Colon (tissue), 2 donors: ENCODE results near the gene UNK.
"Not testable (repeated sequence)": the region's sequence is repeated elsewhere in the genome, so short reads cannot be mapped to it uniquely, and the experiment has no call there.

Experiments
- FAIRE-seq: peaks from 2 replicates; lab custom pipeline; 2012; peaks lifted over from hg19 to GRCh38; lab: Jason Lieb, UNC
- donor health status: control.
- donor health status: control.

Gene UNK

GRCh38 chr17:75754378-75755204, 30.0 kb upstream of the UNK start:
- no peak for FAIRE-seq

GRCh38 chr17:75755205-75755901, 29.3 kb upstream of the UNK start:
- no peak for FAIRE-seq

GRCh38 chr17:75755990-75756389, 28.6 kb upstream of the UNK start:
- no peak for FAIRE-seq

DNA sequence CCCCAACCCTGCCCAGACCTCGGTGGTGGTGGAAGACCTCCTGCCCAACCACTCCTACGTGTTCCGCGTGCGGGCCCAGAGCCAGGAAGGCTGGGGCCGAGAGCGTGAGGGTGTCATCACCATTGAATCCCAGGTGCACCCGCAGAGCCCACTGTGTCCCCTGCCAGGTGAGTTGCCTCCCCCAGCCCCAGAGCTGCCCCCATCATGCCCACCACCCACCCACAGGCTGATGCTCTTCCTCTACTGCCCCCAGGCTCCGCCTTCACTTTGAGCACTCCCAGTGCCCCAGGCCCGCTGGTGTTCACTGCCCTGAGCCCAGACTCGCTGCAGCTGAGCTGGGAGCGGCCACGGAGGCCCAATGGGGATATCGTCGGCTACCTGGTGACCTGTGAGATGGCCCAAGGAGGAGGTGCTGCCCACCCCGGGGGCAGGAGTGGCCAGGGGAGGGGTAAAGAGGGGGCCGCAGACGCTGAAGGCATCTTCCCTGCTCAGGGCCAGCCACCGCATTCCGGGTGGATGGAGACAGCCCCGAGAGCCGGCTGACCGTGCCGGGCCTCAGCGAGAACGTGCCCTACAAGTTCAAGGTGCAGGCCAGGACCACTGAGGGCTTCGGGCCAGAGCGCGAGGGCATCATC, 28.0 kb upstream of the UNK start:
- FAIRE-seq: no peak

GRCh38 chr17:75757086-75757681, 27.4 kb upstream of the UNK start:
- no peak for FAIRE-seq

- no peak for FAIRE-seq
These were observed 26.3 kb upstream of the UNK start for GRCh38 chr17:75758131-75758905.

DNA sequence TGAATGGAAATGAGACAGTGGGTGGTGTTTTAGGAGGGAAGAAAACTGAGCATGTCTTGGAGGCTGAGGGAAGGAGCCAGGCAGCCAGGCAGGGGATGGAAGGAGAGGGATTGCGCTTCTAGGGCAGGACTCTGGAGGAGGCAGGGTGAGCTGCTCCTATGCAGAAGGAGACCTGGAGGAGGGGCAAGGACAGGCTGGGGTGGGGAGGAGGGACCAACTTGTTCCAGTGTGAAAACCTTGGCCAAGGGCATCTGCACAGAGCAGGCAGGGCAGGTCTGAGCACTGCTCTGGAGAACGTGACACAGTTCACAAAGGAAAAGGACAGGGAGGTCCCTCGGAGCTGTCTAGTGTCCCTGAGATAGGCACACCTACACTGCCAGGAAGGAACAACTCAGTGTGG, 25.1 kb upstream of the UNK start:
- no peak for FAIRE-seq

- FAIRE-seq: not testable (repeated sequence)
These were observed 24.5 kb upstream of the UNK start for GRCh38 chr17:75759978-75760640.

GRCh38 chr17:75762513-75763268, 21.9 kb upstream of the UNK start:
- FAIRE-seq: no peak

GRCh38 chr17:75763269-75763607, 21.4 kb upstream of the UNK start:
- no peak for FAIRE-seq

DNA sequence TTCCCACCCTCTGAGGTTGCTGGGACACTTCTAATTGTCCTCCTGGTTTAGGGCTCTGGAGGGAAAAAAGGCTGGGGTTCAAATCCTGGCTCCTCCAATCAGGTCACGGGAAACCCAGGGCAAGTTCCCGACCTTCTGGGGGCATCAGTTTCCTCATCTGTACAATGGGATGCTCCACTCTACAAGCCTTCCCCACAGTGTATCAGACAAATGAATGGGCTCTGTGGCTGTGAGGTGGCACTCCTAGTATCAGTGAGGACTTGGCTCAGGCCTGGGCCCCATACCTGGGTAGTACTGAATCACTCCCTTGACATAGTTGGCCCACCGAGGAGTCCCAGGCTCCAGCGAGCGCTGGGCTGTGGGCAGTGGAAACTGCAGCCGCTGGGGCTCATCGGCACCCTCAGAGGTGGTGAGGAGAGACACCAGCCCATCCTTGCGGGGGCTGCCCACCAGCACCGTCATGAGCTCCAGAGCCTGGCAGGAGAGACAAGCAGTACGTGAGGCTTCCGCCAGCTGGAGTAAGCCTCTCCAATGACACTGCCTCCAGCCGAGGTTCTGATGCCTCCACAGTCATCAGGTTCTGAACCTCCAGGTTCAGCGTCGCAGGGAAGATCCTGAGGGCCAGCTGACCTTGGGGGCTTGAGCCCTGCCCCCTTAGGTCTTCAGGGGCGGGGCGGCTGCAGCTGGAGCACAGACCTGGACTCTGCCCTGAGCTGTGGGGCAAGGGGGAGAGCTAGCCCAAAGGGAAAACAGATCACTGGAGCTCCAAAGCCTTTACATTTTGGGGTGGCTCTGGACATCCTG, 20.8 kb upstream of the UNK start:
- FAIRE-seq: no peak

- no peak for FAIRE-seq
These were observed 20.2 kb upstream of the UNK start for GRCh38 chr17:75764417-75764710.

GRCh38 chr17:75764711-75765421, 19.7 kb upstream of the UNK start, which contains the start of gene GALK1:
GALK1 (minus strand) TSS chr17:75765192; CDS start chr17:75765136, 56 bp downstream.
- FAIRE-seq: no peak

DNA sequence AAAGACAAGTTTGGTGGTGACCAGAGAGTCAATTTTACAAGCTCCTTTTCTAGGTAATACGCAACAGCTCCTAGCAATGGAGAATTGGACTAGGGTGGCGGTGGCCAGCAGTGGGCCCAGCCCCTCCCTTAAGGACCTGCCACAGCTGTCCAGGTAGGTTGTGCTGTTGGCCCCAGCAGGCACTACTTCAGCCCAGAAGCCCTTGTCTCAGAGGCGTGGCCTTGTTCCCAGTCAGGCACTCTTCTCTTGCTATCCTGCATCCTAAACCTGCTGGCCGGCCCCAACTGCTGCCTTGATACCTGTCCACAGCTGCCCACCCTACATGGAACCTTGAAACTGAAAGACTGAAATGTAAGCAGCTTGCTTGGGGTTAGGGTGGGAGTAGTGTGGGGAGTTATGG, 18.6 kb upstream of the UNK start:
- FAIRE-seq: no peak

GRCh38 chr17:75767881-75768280, 16.7 kb upstream of the UNK start:
- FAIRE-seq: no peak

DNA sequence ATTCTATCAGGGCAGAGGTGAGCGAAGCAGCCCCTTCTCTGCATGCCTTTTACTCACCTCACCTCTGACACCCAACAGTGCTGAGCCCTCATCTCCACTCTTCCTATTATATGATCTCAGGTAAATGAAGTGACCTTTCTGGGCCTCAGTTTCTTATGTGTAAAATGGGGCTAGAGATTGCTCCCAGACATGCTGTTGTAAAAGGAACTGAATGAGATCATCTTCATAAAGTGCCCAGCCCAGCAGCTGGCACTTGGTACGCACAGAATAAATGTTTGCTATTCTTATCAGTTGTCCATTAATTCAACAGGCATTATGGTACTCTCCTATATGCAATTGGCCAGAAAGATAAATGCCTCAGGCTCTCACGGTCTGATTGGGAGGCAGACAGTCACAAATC, 15.1 kb upstream of the UNK start:
- no peak for FAIRE-seq

GRCh38 chr17:75771334-75772281, 13.0 kb upstream of the UNK start:
- FAIRE-seq: no peak

DNA sequence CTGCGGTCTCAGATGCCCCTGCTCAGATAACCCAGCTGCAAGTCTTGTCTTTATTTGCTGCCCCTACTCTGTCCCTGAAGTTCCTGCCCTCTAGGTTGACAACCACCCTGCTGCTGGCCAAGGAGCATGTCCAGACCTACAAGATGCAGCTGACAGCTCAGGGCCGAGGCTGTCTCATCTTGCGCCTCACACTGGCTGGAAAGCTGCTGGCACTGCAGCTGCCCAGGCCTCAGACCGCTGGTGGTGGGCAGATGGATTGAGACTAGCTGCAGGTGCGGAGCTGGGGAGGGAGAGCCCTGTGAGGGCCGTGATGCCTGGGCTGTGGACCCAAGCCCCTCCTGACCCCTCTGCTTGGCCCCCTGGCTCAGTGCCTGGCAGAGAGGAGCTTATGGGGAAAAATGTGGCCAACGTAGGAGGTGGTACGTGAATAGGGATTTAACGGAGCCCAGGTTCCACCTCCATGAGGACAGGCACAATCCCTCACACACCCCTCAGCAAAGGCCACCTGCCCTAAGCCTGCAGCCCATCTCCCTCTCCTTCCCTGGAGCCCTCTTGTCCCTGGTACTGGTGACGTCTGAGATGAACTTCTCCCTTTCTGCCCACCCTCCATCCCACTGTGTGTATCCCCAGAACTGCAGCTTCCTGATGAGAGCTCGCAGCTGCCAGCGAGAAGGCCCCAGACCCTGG, 11.3 kb upstream of the UNK start:
- no peak for FAIRE-seq
